Stimulated activated CD4-positive, alpha-beta T cell treated with anti-CD3 and anti-CD28 coated beads, Interleukin-1b, Interleukin-23, amount 100 ng/mL, for 48 hours (primary cell): ENCODE measurements around the gene ZNF831.

Experiments used
- DNase-seq: peaks from one replicate; pipeline ENCODE4 v3.0.0-alpha.2; 2020

ZNF831 gene

DNA sequence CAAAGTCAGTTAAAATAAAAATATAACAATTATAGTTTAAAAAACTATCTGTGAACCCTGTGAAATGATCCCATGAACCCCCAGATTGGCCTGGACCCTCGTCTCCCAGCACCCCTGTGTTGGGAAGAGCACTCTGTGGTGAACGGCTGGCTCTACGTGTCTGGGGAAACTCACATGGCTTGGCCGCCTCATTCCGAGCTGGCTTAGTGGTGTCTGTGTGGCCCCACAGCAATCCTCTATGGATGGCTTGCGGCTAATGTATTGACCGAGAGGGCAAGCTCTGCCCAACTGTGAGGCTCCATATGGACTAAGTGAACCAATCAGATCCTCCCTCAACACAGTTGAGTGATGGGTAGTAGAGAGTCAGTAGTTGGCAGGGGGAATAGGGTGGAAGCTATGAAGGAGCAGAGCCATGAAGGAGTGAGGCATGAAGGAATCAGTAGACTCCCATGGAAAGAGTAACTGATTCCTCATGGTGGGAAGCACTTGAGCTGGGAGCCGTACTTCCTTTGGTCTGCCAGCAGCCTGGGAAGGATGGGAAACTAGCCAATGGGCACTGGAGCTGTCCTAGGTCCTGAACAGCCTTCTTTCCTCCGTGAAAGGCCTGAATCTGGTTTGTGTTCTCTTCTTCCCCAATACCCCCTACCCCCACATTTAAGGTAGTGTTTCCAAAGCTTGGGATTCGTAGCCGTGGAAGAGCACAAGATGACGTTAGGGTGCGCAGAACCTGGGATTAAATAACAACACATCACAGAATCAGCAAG is 21.6 kb upstream of the ZNF831 start:
- DNase-seq: no peak

DNA sequence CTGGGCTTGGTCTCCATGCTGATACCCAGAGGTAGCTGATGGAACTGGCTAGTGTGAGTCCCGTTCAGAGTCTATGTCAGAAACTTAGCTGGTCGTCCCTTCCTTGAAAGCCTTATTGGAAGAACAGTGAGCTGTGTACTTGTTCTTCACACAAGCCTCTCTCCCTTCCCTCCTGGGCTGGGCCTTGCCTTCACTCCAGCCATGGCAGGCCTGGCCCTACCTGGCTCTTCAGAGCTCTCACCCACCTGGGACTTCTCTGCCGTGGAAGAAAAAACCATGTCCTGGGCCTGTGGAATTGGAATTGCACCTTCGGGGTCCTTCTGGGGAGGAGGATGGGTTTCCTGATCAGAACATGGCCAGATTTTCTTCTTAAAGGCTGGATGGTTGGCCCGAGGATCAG is 20.3 kb upstream of the ZNF831 start:
- DNase-seq: no peak

DNA sequence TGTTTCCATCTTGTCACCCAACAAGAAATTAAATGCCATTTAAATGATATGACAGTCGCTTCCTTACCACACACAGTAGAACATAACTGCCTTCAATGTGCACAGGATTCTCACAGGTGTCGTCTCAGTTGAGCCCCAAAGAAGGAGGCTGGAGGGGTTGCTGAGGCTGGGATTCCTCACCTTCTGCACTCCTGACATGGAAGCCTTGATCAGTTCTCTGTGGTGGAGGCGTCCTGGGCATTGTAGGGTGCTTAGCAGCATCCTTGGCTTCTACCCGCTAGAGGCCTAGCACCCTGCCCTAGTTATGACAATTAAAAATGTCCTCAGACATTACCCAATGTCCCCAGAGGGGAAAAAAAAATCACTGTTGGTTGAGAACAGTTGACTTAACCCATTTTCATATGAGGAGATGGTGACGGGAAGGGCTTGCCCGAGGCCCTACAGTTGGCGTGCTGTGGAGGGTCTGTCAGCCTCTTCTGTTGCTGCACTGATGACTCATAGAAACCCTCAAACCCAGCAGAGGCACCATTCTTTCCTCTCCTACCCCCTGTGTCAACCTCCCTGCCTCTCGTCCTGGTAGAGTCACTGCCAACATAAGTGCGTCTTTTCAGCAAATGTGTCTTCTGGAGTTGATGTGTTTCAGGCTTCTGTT is 19.3 kb upstream of the ZNF831 start:
- DNase-seq: peak; percentile 65

DNA sequence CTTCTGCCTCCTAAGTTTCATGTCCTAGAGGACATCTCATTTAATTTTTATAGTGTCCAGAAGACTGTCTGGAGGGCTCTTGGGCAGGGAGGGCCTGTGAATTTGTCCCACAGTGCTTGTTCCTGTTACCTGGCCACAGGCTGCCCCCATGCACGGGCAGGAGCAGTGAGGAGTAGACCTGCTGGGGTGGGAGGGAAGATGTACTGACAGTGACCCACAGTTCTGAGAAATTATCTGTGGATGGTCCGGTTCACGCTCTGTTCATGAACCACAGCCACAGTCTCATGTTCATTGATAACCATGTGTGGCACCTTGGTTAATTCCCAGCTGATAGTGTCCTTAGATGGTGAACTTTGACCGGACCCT is 18.8 kb upstream of the ZNF831 start:
- DNase-seq: no peak

DNA sequence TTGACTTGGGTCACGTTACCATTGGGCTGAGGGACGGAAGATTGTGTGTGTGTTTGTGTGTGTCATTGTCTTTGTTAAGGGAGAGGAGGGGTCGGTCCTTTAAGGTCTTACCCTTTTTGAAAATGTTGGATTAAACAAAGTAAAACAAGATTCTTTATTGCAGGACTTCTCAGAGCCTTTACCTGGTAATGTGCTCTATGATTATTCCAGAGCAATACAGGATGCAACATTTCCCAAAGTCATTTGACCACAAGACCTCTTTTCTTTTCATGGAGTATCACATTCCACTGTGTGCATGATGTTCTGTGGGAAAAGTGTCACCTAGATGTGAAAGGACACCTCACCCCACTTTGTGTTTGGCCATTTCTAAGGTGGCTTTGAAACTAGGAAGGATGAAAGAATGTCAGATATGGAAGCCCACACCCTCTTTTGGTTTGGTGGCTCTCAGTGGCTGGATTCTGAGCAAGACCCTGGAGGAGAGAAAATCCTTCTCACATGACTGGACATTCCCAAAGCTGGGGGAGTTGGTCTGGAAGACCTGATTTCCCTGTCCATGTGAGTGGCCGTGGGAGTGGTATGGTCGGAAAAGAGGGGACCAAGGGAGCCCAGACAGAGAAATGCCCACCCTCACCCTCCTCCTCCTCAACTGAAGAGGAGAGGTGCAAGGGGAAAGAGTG is 18.2 kb upstream of the ZNF831 start:
- no peak for DNase-seq

DNA sequence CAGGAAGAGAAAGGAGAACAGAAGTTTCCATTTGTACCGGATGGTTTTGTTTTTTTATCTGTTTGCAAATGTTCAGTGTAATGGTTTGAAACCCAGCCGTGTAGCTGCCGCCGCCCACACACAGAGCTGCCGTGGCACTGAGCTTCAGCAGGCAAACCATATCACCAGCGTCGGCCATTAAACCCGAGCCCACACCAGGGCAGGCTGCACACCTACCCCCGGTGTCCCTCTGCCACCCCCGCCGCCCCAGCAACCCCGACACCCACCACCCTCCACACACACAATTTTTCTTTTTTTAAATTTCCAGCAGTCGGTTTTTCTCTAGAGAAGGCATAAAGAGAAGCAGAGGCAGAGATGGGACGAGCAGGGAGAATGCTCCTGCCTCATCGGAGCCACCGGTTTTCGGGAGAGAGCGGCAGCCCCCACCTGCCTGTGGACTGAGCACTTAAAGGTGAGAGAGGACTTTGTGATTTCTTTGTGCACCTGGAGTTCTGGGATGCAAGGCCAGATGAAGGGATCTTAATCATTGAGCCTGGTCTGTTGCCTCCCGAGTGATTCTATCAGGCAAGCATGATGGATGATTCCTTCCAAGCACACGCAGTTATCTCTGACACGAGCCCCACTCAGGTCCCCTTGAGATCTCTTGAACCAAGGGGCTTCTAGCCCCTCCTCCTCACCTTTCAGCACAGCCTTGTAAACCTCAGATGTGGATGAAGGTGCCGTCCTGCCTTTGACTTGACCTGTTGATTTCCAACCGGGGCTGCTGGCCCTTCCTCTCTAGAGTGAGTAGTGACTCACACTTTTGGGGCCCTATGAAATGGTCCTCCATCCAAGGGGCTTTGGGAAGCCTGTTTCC is 17.5 kb upstream of the ZNF831 start:
- peak; percentile 78 for DNase-seq

DNA sequence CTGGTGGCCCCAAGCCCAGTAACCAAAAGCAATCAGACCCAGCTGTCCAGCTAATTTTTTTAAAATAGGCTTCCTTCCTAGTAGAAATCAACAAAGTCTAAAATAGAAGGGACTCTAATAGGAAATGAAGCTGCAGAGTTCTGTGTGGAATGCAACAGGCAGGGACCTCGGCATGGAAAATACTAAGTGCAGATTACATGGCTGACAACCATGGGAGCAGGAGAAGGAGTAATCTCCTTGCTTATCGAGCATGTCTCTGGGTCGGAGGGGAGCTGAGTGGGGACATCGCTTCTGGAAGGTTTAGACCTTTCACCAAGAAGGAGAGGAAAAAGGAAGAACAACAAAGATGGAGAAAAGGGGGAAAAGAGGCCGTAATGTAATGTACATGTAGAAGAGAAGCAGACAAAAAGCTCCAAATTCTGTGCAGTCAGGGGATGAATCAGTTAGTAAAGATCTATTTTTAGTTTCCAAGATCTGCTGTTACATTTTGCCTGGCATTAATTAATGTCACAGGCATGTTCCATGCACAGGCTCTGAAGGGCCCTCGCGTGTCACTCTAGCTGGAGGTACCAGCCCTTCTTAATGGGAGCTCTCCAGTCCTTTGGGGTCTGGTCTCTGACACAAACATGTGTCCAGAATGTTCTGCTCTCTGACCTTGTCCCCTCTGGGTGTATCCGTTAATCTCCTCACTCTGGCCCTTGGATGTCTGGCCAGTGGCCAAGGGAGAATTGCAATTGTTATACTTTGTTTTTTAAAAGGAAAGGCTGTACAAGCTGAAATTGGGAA is 16.6 kb upstream of the ZNF831 start:
- no peak for DNase-seq

DNA sequence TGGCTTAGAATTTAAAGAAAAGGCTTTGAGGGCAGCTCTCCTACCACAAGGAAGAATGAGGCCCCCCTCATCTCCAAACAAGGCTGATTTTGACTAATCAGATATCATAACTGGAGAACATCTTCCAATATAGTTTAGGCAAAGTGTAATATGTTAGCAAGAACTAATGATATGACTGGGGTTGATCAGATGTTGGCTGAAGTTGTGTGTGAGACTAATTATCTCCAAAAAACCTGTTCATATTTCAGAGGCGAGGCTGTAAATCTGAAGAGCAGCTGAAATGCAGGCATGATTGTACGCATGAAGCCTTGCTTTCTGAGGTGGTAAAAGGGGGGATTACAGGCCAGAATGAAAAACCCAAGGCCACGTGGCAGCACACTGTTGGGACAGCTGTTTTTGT is 16.0 kb upstream of the ZNF831 start:
- DNase-seq: no peak

DNA sequence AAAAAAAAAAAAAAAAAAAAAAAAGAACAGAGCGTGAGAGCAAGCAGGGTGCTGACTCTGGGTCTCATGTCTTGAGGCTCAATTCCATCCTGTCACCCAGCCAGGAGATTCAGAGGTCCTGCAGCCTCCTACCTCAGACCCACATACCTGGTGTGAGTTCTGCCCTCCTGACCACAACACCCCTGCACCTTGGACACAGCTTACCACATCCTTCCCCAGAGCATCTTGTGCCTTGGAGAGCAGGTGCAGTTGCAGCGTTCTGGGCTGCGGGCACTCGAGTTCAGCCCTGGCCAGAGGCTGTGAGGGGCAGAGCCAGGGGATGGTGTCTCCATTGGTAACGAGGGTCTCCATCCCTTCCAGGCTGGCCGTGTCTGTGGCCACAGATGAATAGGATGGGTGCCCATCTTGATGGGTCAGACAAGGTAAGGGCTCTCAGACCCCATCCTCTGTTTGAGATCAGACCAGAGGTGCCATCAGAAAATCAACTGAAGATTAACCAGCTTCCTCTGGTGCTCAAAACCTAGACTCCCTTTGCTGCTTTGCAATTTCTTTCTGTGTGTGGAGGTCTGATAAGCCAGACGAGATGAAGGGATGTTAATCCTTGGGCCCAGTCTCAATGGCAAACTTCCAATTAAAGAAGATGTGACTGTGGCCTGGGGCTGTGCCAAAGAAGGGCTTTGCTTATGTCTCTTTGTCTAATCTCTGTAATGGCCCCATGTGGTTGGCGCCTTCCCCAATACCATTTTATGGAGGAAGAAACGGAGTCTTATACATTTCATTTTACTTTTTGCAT is 14.7 kb upstream of the ZNF831 start:
- DNase-seq: no peak

DNA sequence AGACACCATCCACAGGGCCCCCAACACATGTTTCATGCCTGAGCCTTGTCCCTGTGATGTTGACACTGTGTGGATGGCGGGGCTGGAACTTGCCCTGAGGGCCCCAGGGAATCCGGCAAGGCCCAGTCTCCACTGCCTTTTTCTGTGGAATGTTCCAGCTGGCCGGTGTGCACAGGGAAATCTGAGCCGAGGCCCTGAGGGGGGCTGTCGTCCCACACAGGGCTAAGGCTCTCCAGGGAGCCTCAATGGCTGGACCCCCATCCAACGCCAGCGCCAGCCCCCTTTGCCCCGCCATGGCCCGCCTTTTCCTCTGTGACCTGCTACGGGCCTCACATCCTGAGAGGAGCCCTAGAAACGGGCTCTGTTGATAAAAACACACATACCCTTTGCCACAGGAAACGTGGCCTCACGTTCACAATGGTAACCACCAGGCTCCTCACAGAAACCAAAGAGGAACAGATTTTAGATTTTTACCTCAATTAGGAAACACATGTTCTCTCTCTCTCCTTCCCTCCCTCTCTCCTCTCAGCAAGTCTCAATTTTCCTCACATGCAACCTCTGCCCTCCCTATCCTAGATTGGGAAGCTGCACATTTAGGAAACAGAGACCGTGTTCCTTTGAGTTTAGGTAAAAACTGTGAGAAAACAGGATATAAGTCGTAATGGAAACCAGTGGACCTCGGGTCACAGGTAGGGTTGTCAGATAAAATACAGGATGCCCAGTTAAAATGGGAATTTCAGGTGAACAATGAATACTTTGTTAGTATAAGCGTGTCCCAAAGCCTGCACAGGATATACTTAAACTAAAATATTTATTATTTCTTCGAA is 13.7 kb upstream of the ZNF831 start:
- peak; percentile 65 for DNase-seq

DNA sequence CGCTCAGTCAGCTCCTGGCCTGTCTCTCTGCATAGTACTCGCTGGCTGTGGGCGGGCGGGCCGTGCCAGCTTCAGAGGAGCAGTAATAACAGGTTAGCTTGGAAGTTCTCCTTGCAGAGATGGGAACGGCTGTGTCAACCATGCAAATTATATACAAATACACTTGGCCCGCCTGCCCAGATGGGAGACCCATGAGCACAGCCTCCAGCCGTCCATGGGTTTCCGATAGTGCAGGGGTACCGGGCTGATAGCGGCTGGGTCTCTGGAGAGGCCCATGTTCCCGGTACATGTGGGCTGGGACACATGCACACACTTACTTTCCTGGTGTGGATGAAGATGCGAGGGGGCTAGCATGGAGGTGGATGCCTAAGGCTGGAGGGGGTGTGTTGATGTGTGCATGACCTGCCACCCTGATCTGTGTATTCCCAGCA is 12.8 kb upstream of the ZNF831 start:
- no peak for DNase-seq

DNA sequence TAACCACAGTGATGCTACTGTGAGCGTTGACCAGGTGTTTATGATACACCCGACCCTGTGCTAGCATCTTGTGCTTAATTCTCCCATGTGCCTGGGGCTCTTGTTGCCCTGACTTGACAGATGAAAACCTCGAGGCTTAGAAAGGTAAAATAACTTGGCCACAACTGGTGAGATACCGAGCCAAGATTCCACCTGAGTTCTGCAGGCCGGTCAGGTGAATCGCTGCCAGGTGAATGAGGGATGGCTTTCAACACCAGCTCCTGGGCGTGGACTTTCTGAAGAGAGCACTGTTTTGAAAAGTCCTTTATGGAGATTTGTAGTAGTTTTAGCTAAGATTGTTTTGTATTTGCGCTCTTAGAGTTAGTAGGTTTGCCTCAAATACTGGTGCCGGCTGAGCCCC is 12.2 kb upstream of the ZNF831 start:
- no peak for DNase-seq

DNA sequence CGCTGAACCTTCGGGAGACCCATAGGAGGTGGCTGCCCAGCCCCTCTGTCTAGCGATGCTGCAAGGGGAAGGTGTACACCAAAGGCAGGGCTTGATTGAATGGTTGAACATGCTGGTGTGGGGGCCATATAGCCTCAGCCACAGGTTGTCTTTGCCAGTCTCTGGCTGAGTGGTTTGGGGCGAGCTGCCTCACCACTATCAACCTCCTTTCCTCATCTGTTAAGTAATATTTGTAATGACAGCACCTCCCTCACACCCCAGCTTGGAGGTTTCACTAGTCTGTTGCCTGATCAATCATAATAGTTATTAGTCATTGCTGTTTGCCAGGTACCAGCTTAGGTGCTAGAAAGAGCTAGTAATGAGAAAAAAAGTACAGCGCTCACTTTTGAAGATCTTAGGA is 11.8 kb upstream of the ZNF831 start:
- peak; percentile 72 for DNase-seq

DNA sequence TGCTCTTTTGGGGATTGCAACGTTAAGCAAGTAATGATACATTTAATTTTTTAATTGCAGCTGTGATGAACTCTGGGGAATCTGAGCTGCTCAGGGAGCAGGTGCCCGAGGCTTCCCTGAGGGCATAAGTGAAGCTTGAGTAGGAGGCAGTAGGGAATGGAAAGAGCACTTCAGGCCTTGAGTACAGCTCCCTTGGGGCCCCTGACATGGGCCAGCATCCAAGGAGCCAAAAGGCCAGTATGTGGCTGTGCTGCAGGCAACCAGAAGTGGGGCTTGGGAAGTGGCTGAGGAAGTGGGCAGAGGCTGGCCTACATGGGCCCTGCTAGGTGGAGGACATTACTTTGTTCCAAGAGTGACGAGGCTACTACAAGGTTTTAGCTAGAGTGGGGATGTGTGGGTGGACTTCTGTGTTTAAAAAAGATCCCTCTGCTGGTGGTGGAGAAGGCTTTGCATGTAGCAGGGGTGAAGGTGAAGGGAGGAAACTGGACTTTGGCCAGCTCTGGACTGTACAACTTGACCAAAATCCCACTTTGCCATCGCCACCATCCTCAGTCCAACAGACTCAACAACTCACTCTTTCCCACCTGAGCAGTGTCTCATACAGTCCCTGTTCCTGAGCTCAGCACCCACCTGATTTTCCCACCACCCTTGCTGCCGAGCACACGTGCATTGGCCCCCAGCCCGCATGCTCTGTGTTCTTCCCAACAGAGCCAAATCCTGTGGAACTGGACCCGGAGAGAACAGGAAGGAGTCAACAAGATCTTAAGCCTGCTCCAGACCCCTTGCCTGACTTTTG is 10.9 kb upstream of the ZNF831 start:
- DNase-seq: no peak

DNA sequence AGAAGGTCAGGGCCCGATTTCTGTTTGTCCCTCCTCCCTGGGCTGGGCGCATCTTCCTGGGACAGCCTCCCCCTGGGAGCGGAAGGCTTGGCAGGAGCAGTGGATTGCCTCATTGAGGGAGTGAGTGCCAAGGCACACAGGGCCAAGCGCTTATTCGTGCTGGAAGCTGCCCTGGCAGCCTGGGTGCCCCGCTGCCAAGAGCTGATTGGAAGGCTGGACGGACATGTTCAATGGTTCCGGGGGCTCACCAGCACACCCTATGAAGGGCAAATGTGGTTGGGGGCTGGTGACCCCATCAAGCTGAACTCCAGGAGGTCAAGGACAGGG is 10.3 kb upstream of the ZNF831 start:
- no peak for DNase-seq

DNA sequence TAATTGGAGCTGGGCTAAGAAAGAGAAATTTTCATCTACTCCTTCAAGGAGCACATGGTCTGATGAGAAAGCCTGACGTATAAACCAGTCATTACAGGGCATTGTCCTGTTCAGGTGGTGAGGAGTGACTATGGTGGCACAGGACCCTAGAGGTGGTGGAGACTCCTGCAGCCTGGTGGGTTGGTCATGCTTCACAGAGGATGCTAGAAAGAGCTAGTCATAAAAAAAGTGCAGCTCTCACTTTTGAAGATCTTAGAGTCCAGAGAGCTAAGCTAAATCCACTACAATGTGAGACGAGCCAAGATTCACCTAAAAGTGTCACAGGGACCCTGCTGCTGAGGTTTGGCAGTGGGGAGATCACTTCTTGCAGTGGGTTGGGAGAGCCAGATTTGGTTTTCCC is 9.8 kb upstream of the ZNF831 start:
- DNase-seq: peak; percentile 50

DNA sequence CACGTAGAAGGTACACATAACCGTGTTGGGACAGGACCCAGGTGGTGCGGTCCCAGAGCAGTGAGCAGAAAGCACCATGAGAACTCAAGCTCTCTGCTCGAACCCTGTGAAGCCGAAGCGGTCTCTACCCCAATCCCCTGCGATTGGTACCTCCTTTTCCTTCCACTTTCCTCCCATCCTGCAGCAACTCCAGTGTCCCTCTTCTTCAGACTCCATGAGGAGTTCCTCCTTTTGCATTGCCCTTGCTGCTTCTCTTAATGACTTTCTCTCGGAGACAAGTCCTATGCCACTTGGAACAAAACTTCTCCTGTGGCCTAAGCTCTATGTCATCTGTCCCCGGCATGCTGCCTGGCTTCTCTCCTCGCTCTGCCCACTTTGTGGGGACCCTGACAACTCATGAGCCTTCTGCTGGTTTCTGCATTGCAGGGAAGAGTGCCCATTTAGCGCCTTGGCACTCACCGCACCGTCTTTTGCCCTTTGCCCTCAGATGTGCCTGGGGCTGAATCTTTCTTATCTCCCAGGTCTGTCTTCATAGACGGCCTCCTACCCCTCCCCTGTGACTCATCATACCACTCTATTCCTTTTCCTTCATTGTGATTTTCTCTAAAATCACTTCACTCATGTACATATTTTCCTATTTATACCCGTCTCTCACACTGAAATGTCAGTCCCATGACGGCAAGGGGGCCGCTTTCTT is 9.2 kb upstream of the ZNF831 start:
- no peak for DNase-seq

DNA sequence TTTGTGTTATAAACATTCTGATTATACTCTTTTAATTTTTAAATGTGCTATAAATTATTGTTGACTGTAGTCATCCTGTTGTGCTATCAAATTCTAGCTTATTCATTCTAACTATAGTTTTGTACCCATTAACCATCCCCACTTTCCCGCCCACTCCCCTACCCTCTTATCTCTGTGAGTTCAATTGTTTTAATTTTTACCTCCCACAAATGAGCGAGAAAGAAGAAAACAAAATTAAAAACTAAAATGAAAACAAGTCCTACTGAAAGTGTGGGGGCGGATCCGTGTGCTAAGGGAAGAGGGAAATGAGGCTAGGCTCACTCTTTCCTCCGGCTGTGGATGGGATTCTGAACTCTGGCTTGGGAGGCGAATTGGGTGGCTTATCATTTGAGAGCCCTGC is 6.6 kb upstream of the ZNF831 start:
- DNase-seq: no peak

DNA sequence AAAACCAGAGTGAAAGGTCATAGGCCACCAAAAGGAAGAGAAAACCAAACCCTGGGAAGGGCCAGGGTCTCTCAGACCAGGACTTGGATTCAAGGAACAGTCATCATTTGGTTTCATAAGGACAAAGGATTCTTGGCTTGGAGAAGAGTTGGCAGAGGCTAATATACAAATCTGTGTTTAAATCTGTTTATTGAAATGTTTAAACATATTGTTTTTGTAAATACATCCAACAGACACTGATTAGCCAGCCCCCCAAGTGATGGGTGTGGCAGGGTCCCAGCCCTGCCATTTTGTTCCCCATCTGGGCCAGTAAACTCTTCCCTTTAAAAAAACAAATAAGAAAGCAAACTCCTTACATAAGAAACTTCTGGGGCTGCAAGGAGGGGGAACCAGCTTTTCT is 6.1 kb upstream of the ZNF831 start:
- DNase-seq: no peak
